PFSK-1 (cell line): ENCODE results near the gene FAT2.

Experiments used
- POLR2AphosphoS5 ChIP-seq: IDR thresholded peaks from 2 replicates; pipeline ENCODE4 v1.6.1; 2012; ENCODE audit warnings: low read depth, mild to moderate bottlenecking, control low read depth, low read length, moderate library complexity
- TF ChIP-seq, protein P1 (sequence below), 2 experiments: IDR thresholded peaks; 2 replicates each; pipeline versions ENCODE4 v1.6.1 to v1.8.0; 2011 to 2012; ENCODE audit warnings: low read depth in 2 of 2, low read length in 2 of 2, control low read depth in 1 of 2, inconsistent platforms in 1 of 2, mild to moderate bottlenecking in 1 of 2, moderate library complexity in 1 of 2; ENCODE audit not compliant: insufficient read depth in 1 of 2

DNA sequence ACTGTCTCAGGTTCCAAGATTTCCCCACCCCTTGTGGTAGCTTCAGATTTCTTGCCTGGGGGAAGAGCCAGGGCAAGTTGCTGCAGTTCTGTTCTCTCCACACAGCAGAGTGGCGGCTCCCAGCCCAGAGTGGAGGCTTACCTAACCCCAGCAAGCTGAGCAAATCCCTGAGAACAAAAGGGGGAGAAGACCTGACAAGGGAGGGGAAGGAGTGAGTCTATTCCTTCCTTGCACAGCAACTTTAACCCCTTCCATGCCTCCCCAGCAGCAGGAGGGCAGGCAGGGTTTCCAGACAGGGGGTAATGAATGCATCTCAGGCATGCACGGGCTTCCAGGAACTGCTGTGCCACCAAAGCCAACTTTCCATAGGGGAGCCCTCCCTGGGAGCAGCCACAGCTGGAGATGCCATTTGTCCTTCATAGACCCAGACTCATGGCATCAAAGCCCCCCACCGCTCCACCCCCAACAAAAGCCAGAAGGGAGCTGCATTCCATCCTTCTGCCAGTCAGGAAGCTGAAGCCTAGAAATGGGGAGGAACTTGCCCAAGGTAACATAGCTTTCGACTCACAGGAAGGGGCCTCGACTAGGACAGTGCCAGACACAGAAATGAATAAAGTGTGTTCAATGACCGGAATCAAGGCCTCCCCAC is 28.8 kb upstream of the FAT2 start:
- TF ChIP-seq POLR2AphosphoS5: no peak
- TF ChIP-seq, protein P1, sequence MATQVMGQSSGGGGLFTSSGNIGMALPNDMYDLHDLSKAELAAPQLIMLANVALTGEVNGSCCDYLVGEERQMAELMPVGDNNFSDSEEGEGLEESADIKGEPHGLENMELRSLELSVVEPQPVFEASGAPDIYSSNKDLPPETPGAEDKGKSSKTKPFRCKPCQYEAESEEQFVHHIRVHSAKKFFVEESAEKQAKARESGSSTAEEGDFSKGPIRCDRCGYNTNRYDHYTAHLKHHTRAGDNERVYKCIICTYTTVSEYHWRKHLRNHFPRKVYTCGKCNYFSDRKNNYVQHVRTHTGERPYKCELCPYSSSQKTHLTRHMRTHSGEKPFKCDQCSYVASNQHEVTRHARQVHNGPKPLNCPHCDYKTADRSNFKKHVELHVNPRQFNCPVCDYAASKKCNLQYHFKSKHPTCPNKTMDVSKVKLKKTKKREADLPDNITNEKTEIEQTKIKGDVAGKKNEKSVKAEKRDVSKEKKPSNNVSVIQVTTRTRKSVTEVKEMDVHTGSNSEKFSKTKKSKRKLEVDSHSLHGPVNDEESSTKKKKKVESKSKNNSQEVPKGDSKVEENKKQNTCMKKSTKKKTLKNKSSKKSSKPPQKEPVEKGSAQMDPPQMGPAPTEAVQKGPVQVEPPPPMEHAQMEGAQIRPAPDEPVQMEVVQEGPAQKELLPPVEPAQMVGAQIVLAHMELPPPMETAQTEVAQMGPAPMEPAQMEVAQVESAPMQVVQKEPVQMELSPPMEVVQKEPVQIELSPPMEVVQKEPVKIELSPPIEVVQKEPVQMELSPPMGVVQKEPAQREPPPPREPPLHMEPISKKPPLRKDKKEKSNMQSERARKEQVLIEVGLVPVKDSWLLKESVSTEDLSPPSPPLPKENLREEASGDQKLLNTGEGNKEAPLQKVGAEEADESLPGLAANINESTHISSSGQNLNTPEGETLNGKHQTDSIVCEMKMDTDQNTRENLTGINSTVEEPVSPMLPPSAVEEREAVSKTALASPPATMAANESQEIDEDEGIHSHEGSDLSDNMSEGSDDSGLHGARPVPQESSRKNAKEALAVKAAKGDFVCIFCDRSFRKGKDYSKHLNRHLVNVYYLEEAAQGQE (IDR thresholded peaks at IDR 0.05; ENCODE audit: insufficient read depth in 1 of 2, low read depth in 2 of 2, low read length in 2 of 2): no peak
